Cardiac muscle cell (in vitro differentiated cells and primary cell): ENCODE data around the gene MGST3. TPM values are rescaled to one million over a fixed set of nuclear protein-coding genes. Genes with fewer than 3 reads are reported as not detected.
"Not testable (repeated sequence)": the region's sequence is repeated elsewhere in the genome, so short reads cannot be mapped to it uniquely, and the experiment has no call there.

Experiments used
- DNase-seq, 2 donors: peaks; one replicate each; pipeline versions ENCODE4 v3.0.0 to v3.0.0-alpha.2; 2010 to 2017; ENCODE audit warnings: low read depth in 1 of 2, low spot score in 1 of 2
- H3K27ac ChIP-seq: fragments of 200-600 bp; sonication (generic); 2 replicates; pipeline ENCODE4 v1.5.1; 2016
- H3K27me3 ChIP-seq: fragments of 200-600 bp; sonication (generic); 2 replicates; pipeline ENCODE4 v1.6.0; 2016; ENCODE audit warnings: control low read depth
- H3K36me3 ChIP-seq: fragments of 200-600 bp; sonication (generic); 2 replicates; pipeline ENCODE4 v1.5.1; 2016; ENCODE audit warnings: control low read depth
- H3K4me1 ChIP-seq: fragments of 200-600 bp; sonication (generic); 2 replicates; pipeline ENCODE4 v1.8.1; 2017; ENCODE audit warnings: low read depth, mild to moderate bottlenecking, mixed run types
- H3K4me3 ChIP-seq: fragments of 200-600 bp; sonication (generic); 2 replicates; pipeline ENCODE4 v1.5.1; 2016; ENCODE audit warnings: mild to moderate bottlenecking
- H3K9me3 ChIP-seq: fragments of 200-600 bp; sonication (generic); 2 replicates; pipeline ENCODE4 v1.5.1; 2017; ENCODE audit warnings: low read depth, mild to moderate bottlenecking, control low read depth
- CTCF ChIP-seq: IDR thresholded peaks from 2 replicates; pipeline ENCODE4 v1.5.1; 2012; ENCODE audit warnings: low read depth, mild to moderate bottlenecking, low read length
- polyA plus RNA-seq: library from polyadenylated mRNA; unstranded; fragments of >200 nt; fragmentation: Nextera tagmentation; extraction: Ambion mirVana; gene quantifications from 2 replicates; pipeline ENCODE4 v1.2.1, GENCODE V29; 2016
- total RNA-seq: library from RNA; depleted of rRNA; stranded (reverse); fragments of >200 nt; gene quantifications from 2 replicates; pipeline ENCODE4 v1.2.3, GENCODE V29; 2016

MGST3 gene
- total and polyA plus RNA-seq, 2 experiments from 2014 or later: 284 to 972 TPM

DNA sequence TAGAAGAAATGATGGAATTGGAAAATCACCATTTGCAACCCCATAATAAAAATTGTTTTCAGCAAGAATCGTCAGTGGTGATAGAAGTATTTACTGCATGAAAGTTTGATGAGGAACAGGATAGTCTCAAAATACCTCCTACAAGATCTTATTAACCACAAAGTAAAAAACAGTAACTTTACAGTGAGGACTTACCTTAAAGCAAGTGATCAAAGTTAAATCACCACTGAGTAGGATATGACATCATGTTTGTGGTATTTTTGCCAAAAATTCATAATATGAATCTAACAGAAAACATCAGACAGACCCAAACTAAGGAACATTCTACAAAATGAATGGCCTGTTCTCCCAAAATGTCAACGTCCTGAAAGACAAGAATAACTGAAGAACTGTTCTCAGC, 47.5 kb downstream of the MGST3 start:
- no peak for DNase-seq
- H3K4me1 ChIP-seq: no peaks in the 10 kb centered on the region
- H3K27me3 ChIP-seq: no peaks in the 10 kb centered on the region
- TF ChIP-seq CTCF: no peak
- no peak overlapping the region for H3K4me3 ChIP-seq
- H3K27ac ChIP-seq: no peak overlapping the region
- no peaks in the 10 kb centered on the region for H3K9me3 ChIP-seq
- H3K36me3 ChIP-seq: peaks cover 31% of the 10 kb centered on the region

- DNase-seq: no peak
Measured at GRCh38 chr1:165679282-165680036, 48.4 kb downstream of the MGST3 start.

DNA sequence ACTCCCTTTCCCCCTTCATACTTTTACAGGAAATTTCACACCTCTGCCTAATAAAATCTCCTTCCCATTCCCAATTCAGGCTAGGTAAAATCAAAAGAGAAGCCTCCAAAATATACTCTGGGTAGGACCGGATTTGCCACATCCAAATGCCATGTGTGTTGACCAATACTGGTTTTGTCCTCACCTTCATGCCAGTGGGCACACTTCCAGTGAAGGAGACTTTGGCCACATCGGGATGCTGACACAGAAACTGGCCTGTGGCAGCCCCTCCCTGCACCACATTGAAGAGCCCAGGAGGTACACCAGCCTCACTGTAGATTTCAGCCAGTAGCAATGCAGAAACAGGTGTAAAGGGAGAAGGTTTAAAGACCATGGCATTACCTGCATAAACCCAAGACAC, 49.3 kb downstream of the MGST3 start:
- Histone ChIP-seq H3K27ac (no peak overlapping the region), H3K9me3 (no peaks in the 10 kb centered on the region), H3K4me1 (no peaks in the 10 kb centered on the region), H3K36me3 (peaks cover 31% of the 10 kb centered on the region), H3K4me3 (no peak overlapping the region), H3K27me3 (no peaks in the 10 kb centered on the region)
- no peak for DNase-seq
- no peak for TF ChIP-seq CTCF

More at GRCh38 chr1:165679282-165680036, 48.4 kb downstream of the MGST3 start:
- no peak for TF ChIP-seq CTCF
- peaks cover 31% of the 10 kb centered on the region for H3K36me3 ChIP-seq
- no peaks in the 10 kb centered on the region for H3K4me1 ChIP-seq
- H3K27ac ChIP-seq: no peak overlapping the region
- no peak overlapping the region for H3K4me3 ChIP-seq
- no peaks in the 10 kb centered on the region for H3K9me3 ChIP-seq
- H3K27me3 ChIP-seq: no peaks in the 10 kb centered on the region

DNA sequence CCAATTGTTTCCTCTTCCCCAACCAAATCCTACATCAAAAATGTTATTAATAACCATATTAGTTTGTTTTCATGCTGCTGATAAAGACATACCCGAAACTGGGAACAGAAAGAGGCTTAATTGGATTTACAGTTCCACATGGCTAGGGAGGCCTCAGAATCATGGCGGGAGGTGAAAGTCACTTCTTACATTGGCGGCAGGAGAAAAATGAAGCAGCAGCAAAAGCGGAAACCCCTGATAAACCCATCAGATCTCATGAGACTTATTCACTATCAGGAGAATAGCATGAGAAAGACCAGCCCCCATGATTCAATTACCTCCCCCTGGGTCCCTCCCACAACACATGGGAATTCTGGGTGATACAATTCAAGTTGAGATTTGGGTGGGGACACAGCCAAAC, 49.7 kb downstream of the MGST3 start:
- not testable (repeated sequence) for H3K9me3 ChIP-seq, DNase-seq, H3K4me1 ChIP-seq, H3K4me3 ChIP-seq, H3K27ac ChIP-seq, H3K27me3 ChIP-seq
- peaks cover 31% of the 10 kb centered on the region for H3K36me3 ChIP-seq

DNA sequence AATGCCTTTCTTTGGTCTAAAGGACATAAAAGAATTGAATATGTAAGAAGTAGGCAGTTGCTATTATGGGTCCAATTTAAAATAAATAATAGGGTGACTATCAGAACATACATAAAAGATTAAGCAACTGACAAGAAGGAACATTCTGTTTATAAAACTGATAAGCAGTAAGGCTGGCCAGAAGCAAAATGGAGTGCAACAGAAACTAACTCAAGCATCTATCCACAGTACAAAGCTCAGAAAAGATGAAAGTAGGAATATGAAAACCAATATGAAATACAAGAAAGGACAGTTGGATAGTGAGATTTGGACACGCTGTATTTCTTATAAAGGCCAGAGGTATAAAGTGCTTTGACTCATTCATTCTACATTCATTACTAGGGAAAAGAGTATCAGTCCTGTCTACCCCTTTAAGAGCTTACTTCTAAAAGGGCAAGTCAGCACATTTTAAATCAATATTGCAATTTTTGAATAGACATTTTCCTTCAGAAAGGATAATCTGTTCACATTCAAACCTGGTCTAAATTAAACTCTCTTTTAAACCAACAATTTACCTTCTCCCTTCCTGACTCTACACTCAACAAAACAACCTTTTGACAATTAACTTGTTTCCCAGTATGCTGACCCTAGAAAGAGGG, 52.9 kb downstream of the MGST3 start:
- H3K4me1 ChIP-seq: no peaks in the 10 kb centered on the region
- H3K27ac ChIP-seq: no peak overlapping the region
- no peaks in the 10 kb centered on the region for H3K27me3 ChIP-seq
- no peak overlapping the region for H3K4me3 ChIP-seq
- peaks cover 21% of the 10 kb centered on the region for H3K36me3 ChIP-seq
- TF ChIP-seq CTCF: no peak
- no peak for DNase-seq
- no peaks in the 10 kb centered on the region for H3K9me3 ChIP-seq

DNA sequence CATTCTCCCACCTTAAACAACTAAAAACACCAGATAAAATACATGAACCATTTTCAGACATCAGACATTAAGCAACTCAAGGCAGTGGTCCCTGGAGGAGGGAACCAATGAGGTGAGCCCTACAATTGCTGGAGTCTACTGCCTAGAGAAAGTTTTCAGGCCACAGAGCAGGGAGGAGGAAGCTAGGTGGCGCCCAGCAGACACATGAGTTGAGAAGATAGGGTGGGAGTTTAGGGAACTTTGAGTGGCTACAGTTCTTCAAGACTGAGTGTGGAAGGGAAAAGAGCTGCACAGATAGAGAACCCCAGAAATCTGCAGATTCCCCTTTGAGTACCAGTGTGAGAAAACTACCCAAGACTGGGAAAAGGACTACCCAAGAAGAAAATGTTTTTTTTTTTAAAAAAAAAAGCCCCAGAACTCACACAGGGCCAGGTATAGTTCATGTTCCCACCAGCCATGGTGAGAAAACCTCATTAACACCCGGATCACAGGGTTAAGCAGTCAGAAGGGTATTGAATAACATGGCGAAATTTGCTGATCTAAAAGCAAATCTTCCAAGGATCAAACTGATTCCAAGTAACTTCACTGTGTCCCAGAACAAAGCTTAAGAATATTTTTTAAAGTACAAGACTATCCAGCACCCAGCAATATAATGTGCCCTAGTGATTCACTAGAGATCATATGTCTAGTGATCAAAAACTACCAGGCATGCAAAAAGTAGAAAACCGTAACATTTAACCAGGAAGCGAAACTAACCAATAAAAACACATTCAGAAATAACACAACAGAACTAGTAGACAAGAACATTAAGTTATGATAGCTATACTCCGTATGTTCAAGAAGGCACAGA, 55.3 kb downstream of the MGST3 start:
- Histone ChIP-seq H3K27me3 (no peaks in the 10 kb centered on the region), H3K4me3 (no peak overlapping the region), H3K27ac (no peak overlapping the region), H3K4me1 (no peaks in the 10 kb centered on the region), H3K36me3 (peaks cover 12% of the 10 kb centered on the region), H3K9me3 (no peaks in the 10 kb centered on the region)
- DNase-seq: no peak
- TF ChIP-seq CTCF: peak; percentile 16
